Fibroblast of the aortic adventitia (primary cell): ENCODE results near the gene AAGAB. TPM values are rescaled to one million over a fixed set of nuclear protein-coding genes. Genes with fewer than 3 reads are reported as not detected.

Experiments used
- DNase-seq: peaks from one replicate; pipeline ENCODE4 v3.0.0-alpha.2; 2010; ENCODE audit warnings: low read depth
- H3K4me3 ChIP-seq: 2 replicates; pipeline ENCODE4 v1.5.1; 2011; ENCODE audit warnings: low read depth, mild to moderate bottlenecking, control low read depth, low read length, moderate library complexity
- total RNA-seq: library from RNA; depleted of rRNA; stranded (reverse); fragments of >200 nt; gene quantifications from 2 replicates; pipeline ENCODE4 v1.2.3, GENCODE V29; 2012; ENCODE audit warnings: low replicate concordance
- TF ChIP-seq, protein P1 (sequence below): IDR thresholded peaks from 2 replicates; pipeline ENCODE4 v1.5.1; 2011; ENCODE audit warnings: mild to moderate bottlenecking, low read length, control low read depth, inconsistent platforms; ENCODE audit not compliant: insufficient read depth

AAGAB gene
- total RNA-seq, 1 donor, result 43.7 TPM

DNA sequence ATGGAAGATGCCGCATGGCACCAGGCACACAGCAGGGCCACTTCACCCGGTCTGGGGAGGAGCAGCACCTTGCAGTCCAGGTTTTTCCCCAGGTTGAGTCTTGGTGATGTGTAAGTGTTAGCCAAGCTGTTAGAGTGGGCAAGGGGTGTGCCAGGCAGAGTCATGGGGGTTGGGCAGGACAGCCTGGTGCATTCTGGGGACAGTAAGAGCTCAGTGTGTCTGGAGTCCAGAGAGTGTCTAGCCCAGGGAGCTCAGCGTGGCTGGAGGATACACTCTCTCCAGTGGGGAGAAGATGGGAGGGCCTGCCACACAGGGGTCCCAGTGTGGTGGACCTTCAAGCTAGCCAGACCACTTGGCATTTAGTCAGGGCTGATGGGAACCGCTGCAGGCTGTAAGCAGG lies 87.4 kb downstream of the AAGAB start:
- DNase-seq, result no peak
- TF ChIP-seq, protein P1, sequence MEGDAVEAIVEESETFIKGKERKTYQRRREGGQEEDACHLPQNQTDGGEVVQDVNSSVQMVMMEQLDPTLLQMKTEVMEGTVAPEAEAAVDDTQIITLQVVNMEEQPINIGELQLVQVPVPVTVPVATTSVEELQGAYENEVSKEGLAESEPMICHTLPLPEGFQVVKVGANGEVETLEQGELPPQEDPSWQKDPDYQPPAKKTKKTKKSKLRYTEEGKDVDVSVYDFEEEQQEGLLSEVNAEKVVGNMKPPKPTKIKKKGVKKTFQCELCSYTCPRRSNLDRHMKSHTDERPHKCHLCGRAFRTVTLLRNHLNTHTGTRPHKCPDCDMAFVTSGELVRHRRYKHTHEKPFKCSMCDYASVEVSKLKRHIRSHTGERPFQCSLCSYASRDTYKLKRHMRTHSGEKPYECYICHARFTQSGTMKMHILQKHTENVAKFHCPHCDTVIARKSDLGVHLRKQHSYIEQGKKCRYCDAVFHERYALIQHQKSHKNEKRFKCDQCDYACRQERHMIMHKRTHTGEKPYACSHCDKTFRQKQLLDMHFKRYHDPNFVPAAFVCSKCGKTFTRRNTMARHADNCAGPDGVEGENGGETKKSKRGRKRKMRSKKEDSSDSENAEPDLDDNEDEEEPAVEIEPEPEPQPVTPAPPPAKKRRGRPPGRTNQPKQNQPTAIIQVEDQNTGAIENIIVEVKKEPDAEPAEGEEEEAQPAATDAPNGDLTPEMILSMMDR, result no peak
- H3K4me3 ChIP-seq, result no peak overlapping the region

DNA sequence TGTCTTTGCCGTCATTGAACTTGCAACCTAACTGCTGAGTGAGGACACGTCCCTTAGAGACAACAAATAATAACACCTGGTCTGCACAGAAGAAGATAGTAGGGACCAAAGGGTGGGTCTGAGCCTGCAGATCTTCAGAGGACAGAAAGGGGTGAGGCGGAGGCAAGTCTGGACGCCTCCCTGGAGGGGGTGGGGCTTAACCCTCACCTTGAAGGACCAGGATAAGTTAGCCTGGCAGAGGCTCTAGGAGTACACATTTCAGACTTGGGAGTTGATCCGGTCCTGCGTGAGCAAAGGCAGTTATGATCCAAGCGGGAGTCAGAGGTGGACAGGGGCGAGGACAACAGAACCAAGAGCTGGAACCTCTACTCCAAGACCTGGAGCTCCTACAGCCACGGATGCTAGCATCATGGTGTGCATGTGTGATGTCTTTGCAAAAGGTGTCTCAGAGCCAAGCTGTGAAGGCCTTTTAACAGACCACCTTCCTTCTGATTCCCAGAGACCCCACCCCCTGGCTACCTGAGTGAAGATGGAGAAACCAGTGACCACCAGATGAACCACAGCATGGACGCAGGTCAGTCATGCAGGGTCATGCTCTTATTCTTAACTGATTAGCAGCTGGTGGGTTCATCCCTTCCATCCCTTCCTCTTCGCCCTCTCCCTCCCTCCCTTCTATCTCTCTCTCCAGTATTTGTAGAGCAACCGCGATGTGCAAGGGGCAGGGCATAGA lies 88.0 kb downstream of the AAGAB start:
- TF ChIP-seq, protein P1, result no peak
- no peak overlapping the region for H3K4me3 ChIP-seq
- DNase-seq, result no peak

DNA sequence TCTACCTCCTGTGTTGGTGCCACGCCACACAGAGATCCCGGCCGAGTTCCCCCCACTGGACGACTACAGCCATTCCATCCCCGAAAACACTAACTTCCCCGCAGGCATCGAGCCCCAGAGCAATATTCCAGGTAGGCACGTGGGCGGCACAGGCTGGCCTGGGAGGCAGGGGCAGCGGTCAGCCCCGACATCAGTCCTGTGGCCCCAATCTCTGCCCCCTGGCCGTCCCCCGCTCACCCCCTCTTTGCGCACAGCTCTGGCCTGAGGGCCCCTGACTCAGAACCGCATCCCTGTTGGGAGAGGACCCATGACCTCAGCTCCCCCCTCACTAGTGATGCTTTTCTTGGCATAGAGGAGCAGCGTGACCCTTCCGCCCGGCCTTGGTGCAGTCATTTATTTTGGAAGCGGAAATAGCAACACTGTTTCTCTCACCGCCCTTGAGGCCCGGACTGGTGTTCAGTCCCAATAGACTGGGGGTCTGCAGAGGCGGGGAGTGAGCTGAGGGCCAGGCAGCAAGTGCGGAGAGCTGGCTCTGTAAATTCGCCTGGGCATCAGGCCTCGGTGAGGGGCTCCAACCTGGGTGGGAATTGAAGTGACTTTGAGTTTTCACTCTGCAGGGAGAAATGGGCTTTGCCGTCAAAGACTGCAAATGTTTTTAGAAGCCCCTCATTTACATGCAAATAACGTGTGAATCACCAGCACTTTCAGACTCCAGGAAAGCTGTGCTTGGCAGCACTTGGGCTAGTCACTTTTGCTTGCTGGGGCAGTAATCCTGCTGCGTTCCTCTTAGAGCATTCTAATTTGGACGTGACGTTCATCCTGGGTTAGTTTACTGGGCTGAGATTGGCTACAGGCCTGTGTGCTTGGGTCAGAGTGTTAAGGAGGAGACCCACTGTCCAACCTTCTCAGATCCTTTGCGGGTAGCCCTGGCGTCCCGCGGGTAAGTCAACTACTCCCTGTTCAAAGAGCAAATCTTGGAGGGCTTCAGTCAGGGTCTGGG lies 88.9 kb downstream of the AAGAB start:
- TF ChIP-seq, protein P1, result no peak
- H3K4me3 ChIP-seq, result no peak overlapping the region
- DNase-seq, result peak; percentile 88

DNA sequence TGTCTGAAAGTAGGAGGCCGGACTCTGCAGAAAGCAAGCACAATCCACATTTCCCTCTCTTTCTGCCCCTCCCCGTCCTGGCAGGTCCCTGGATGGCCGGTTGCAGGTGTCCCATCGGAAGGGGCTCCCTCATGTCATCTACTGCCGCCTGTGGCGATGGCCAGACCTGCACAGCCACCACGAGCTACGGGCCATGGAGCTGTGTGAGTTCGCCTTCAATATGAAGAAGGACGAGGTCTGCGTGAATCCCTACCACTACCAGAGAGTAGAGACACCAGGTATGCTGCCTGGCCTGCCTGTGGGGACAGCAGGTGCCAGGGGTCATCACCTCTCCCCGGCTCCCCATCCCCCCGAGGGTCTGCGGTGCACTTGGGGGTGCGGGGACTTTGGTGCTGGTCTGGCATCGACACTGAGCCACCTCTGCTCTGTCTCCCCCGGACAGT lies 89.6 kb downstream of the AAGAB start:
- no peak overlapping the region for H3K4me3 ChIP-seq
- TF ChIP-seq, protein P1, result no peak
- no peak for DNase-seq

DNA sequence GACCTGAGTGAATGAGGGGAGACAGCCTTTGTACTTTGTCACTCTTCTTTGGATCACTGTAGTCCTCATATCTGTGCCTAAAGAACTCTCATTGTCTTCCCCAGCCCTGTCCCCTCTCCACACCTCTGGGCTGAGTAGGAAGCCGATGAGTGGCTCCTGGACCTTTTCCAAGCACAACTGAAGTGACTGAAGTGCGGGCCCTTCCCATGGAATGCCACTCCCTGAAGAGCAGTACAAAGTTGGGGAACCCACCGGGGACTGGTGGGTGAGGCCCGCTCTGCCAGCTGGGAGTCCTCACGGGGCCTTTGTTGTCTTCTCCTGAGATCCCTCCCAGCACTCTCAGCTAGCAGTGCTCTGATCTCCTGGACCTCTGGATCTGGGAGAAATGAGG lies 90.1 kb downstream of the AAGAB start:
- peak; percentile 49 for DNase-seq
- TF ChIP-seq, protein P1, result no peak

DNA sequence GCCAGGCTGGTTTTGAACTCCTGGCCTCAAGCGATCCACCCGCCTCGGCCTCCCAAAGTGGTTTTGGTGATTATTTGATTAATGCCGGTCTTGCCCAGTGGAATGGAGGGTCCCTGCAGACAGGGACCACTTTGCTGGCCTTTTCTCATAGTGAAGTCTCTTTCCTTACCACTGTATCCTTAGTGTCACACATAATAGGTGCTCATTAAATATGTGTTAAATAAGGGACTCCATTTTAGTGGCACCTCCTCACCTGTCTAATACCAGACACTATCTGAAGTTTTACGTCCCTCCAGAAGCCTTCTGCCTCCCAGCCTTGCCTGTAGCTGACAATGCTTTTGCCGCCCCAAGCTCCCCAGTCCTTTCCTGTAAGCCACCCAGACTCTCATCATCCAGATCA lies 91.3 kb downstream of the AAGAB start:
- no peak overlapping the region for H3K4me3 ChIP-seq
- DNase-seq, result no peak
- TF ChIP-seq, protein P1, result no peak

More for the DNA sequence above, 90.1 kb downstream of the AAGAB start:
- no peak overlapping the region for H3K4me3 ChIP-seq
